ENCODE results near the gene NDUFC2. TPM values are rescaled to one million over a fixed set of nuclear protein-coding genes. Genes with fewer than 3 reads are reported as not detected.
A peak's percentile ranks its signal among the peaks of the same experiment; 100 is the strongest.

The NDUFC2 gene
- total and polyA plus RNA-seq, 2 of the 13 experiments (the other 11 are each of a cell fraction or from before 2014, with no cell fraction given): 256 to 363 TPM

- TF ChIP-seq ZNF503 (CRISPR knock-in tag; IDR thresholded peaks at IDR 0.05) (no peak), RAD21 (CRISPR knock-in tag; IDR thresholded peaks at IDR 0.05) (no peak), RNF219 (CRISPR knock-in tag; IDR thresholded peaks at IDR 0.05) (no peak), MIER3 (CRISPR knock-in tag; IDR thresholded peaks at IDR 0.05; ENCODE audit: borderline replicate concordance) (no peak), FOXC1 (CRISPR knock-in tag; IDR thresholded peaks at IDR 0.05; ENCODE audit: borderline replicate concordance) (no peak), ZNF557 (CRISPR knock-in tag; IDR thresholded peaks at IDR 0.05) (no peak), MEF2D (CRISPR knock-in tag; IDR thresholded peaks at IDR 0.05) (no peak), MXI1 (IDR thresholded peaks at IDR 0.05; ENCODE audit: borderline replicate concordance, low read depth, low read length) (peak; percentile 42; the same call in 1 of the 3 replicates), ZNF512B (CRISPR knock-in tag; IDR thresholded peaks at IDR 0.05; ENCODE audit: borderline replicate concordance) (no peak), PTBP1 (IDR thresholded peaks at IDR 0.05; ENCODE audit: low read depth, low read length, poor library complexity, severe bottlenecking) (no peak), SSRP1 (CRISPR knock-in tag; IDR thresholded peaks at IDR 0.05) (no peak), ZNF691 (CRISPR knock-in tag; IDR thresholded peaks at IDR 0.05; ENCODE audit: borderline replicate concordance, low read depth) (no peak), PHF21A (CRISPR knock-in tag; IDR thresholded peaks at IDR 0.05) (peak; percentile 32; the same call in 1 of the 2 replicates), MED13 (CRISPR knock-in tag; IDR thresholded peaks at IDR 0.05) (no peak), ZNF468 (CRISPR knock-in tag; IDR thresholded peaks at IDR 0.05) (no peak), ZNF883 (CRISPR knock-in tag; IDR thresholded peaks at IDR 0.05; ENCODE audit: not compliant biosample characterization) (no peak), REXO4 (CRISPR knock-in tag; IDR thresholded peaks at IDR 0.05; ENCODE audit: borderline replicate concordance) (no peak), ZNF776 (CRISPR knock-in tag; IDR thresholded peaks at IDR 0.05) (no peak), MYC (CRISPR knock-in tag; IDR thresholded peaks at IDR 0.05; ENCODE audit: borderline replicate concordance) (no peak; the same call in 1 of the 2 replicates), HNRNPUL1 (IDR thresholded peaks at IDR 0.05; ENCODE audit: low read depth, low read length) (no peak)
These were observed 42.6 kb downstream of the NDUFC2 start (continued) for GRCh38 chr11:78037056-78037455.
